Smooth muscle cell (in vitro differentiated cells): ENCODE measurements around the gene BRIP1. TPM values are rescaled to one million over a fixed set of nuclear protein-coding genes. Genes with fewer than 3 reads are reported as not detected.

Experiments
- DNase-seq: peaks from one replicate; lab custom pipeline; 2025; ENCODE audit not compliant: unreplicated experiment; lab: John Stamatoyannopoulos, UW
- H2AFZ ChIP-seq: fragments of 200-600 bp; sonication (generic); 2 replicates; pipeline ENCODE4 v1.6.0; 2016; ENCODE audit warnings: antibody characterized with exemption, low read depth, mild to moderate bottlenecking
- H3F3A ChIP-seq: fragments of 200-600 bp; sonication (generic); 2 replicates; pipeline ENCODE4 v1.6.0; 2017; ENCODE audit warnings: antibody characterized with exemption, low read depth
- H3K27ac ChIP-seq: fragments of 200-600 bp; sonication (generic); 2 replicates; pipeline ENCODE4 v1.5.1; 2016; ENCODE audit warnings: low read depth, mild to moderate bottlenecking
- H3K27me3 ChIP-seq: fragments of 200-600 bp; sonication (generic); 2 replicates; pipeline ENCODE4 v1.6.1; 2016; ENCODE audit warnings: low read depth, mild to moderate bottlenecking
- H3K36me3 ChIP-seq: fragments of 200-600 bp; sonication (generic); 2 replicates; pipeline ENCODE4 v1.5.1; 2016; ENCODE audit warnings: low read depth
- H3K4me1 ChIP-seq: fragments of 200-600 bp; sonication (generic); 2 replicates; pipeline ENCODE4 v1.5.1; 2016; ENCODE audit warnings: low read depth
- H3K4me2 ChIP-seq: fragments of 200-600 bp; sonication (generic); 2 replicates; pipeline ENCODE4 v1.6.0; 2016; ENCODE audit warnings: mild to moderate bottlenecking
- H3K4me3 ChIP-seq: fragments of 200-600 bp; sonication (generic); 2 replicates; pipeline ENCODE4 v1.5.1; 2016; ENCODE audit warnings: mild to moderate bottlenecking
- H3K79me2 ChIP-seq: fragments of 200-600 bp; sonication (generic); 2 replicates; pipeline ENCODE4 v1.6.0; 2016; ENCODE audit warnings: low read depth, mild to moderate bottlenecking
- H3K9ac ChIP-seq: fragments of 200-600 bp; sonication (generic); 2 replicates; pipeline ENCODE4 v1.6.0; 2016; ENCODE audit warnings: low read depth
- H3K9me3 ChIP-seq: fragments of 200-600 bp; sonication (generic); replicated peaks from 2 replicates; pipeline ENCODE4 v1.5.1; 2016; ENCODE audit warnings: low read depth
- H4K20me1 ChIP-seq: fragments of 200-600 bp; sonication (generic); 2 replicates; pipeline ENCODE4 v1.6.0; 2016; ENCODE audit warnings: low read depth
- CTCF ChIP-seq: fragments of 200-600 bp; sonication (generic); IDR thresholded peaks from 2 replicates; pipeline ENCODE4 v1.5.1; 2017; ENCODE audit warnings: borderline replicate concordance, mild to moderate bottlenecking, antibody characterized with exemption; ENCODE audit not compliant: insufficient read depth, poor library complexity, severe bottlenecking
- WGBS: methylation state at CpG from one replicate; pipeline ENCODE4 v1.1.7; 2016; ENCODE audit warnings: low lambda C conversion rate; 5-methylcytosine and 5-hydroxymethylcytosine counted together
- polyA plus RNA-seq: library from polyadenylated mRNA; unstranded; fragments of >200 nt; fragmentation: Nextera tagmentation; extraction: Ambion mirVana; gene quantifications from 2 replicates; pipeline ENCODE4 v1.2.1, GENCODE V29; 2016
- total RNA-seq: library from RNA; depleted of rRNA; stranded (reverse); fragments of >200 nt; gene quantifications from 2 replicates; pipeline ENCODE4 v1.2.3, GENCODE V29; 2014

The BRIP1 gene
- total and polyA plus RNA-seq, 2 experiments from 2014 or later: 0.71 to 9.1 TPM

GRCh38 chr17:61856035-61856434 is 7.3 kb downstream of the BRIP1 start:
- no peak for TF ChIP-seq CTCF
- peaks cover 13% of the 10 kb centered on the region for H3K79me2 ChIP-seq

GRCh38 chr17:61852857-61853256 is 10.5 kb downstream of the BRIP1 start:
- Histone ChIP-seq H4K20me1 (no peaks in the 10 kb centered on the region), H3F3A (no peaks in the 10 kb centered on the region), H3K27ac (no peak overlapping the region), H3K36me3 (no peaks in the 10 kb centered on the region), H3K9ac (no peak overlapping the region), H3K4me3 (no peak overlapping the region), H3K27me3 (no peaks in the 10 kb centered on the region), H3K79me2 (no peaks in the 10 kb centered on the region), H2AFZ (no peak overlapping the region), H3K4me2 (no peak overlapping the region), H3K9me3 (no peaks in the 10 kb centered on the region), H3K4me1 (no peaks in the 10 kb centered on the region)
- 94% methylated on average over 2 of the region's 2 CpGs for WGBS
- TF ChIP-seq CTCF: no peak
- DNase-seq: no peak

More at GRCh38 chr17:61856035-61856434, 7.3 kb downstream of the BRIP1 start:
- 98% methylated on average over 1 of the region's 1 CpG for WGBS
- Histone ChIP-seq H3K4me2 (no peak overlapping the region), H3K4me3 (no peak overlapping the region), H3K36me3 (no peaks in the 10 kb centered on the region), H3K27me3 (no peaks in the 10 kb centered on the region), H3K9me3 (no peaks in the 10 kb centered on the region), H3F3A (no peaks in the 10 kb centered on the region), H4K20me1 (no peaks in the 10 kb centered on the region), H2AFZ (no peak overlapping the region), H3K9ac (no peak overlapping the region), H3K27ac (no peak overlapping the region), H3K4me1 (peaks cover 7% of the 10 kb centered on the region)
- no peak for DNase-seq

GRCh38 chr17:61849674-61850073 is 13.7 kb downstream of the BRIP1 start:
- Histone ChIP-seq H3K4me1 (no peaks in the 10 kb centered on the region), H3K4me3 (no peak overlapping the region), H3K27ac (no peak overlapping the region), H3K27me3 (no peaks in the 10 kb centered on the region), H3K9ac (no peak overlapping the region), H3K36me3 (no peaks in the 10 kb centered on the region), H3F3A (no peaks in the 10 kb centered on the region), H3K4me2 (no peak overlapping the region), H4K20me1 (no peaks in the 10 kb centered on the region), H3K9me3 (no peaks in the 10 kb centered on the region), H3K79me2 (no peaks in the 10 kb centered on the region), H2AFZ (no peak overlapping the region)
- DNase-seq: no peak
- no peak for TF ChIP-seq CTCF

- Histone ChIP-seq H3K27me3 (no peaks in the 10 kb centered on the region), H4K20me1 (no peaks in the 10 kb centered on the region), H3K79me2 (no peaks in the 10 kb centered on the region), H3K4me2 (no peak overlapping the region), H2AFZ (no peak overlapping the region), H3K9ac (no peak overlapping the region), H3K4me1 (no peaks in the 10 kb centered on the region), H3F3A (no peaks in the 10 kb centered on the region), H3K9me3 (no peaks in the 10 kb centered on the region), H3K4me3 (no peak overlapping the region), H3K27ac (no peak overlapping the region), H3K36me3 (no peaks in the 10 kb centered on the region)
- WGBS: 99% methylated on average over 2 of the region's 2 CpGs
- TF ChIP-seq CTCF: no peak
- no peak for DNase-seq
Observed at GRCh38 chr17:61848896-61849295, 14.4 kb downstream of the BRIP1 start.
